Progenitor cell of endocrine pancreas (in vitro differentiated cells): ENCODE data around the gene TRPM3. TPM values are rescaled to one million over a fixed set of nuclear protein-coding genes. Genes with fewer than 3 reads are reported as not detected.

ENCODE experiments used
- DNase-seq: peaks from one replicate; pipeline ENCODE4 v3.0.0; 2021; ENCODE audit warnings: low spot score; ENCODE audit not compliant: unreplicated experiment
- H3K27ac Mint-ChIP-seq: 2 replicates; pipeline ENCODE4 v1.8.0; 2021; ENCODE audit warnings: mild to moderate bottlenecking, moderate library complexity, mixed read lengths
- H3K27me3 Mint-ChIP-seq: 2 replicates; pipeline ENCODE4 v1.8.0; 2021; ENCODE audit warnings: mixed read lengths
- H3K36me3 Mint-ChIP-seq: 2 replicates; pipeline ENCODE4 v1.8.0; 2022; ENCODE audit warnings: mixed read lengths; ENCODE audit not compliant: insufficient read depth
- H3K4me1 Mint-ChIP-seq: 2 replicates; pipeline ENCODE4 v1.8.0; 2021; ENCODE audit warnings: low read depth, mixed read lengths
- H3K4me3 Mint-ChIP-seq: 2 replicates; pipeline ENCODE4 v1.8.0; 2021; ENCODE audit warnings: low read depth, mild to moderate bottlenecking, moderate library complexity, mixed read lengths
- H3K9me3 Mint-ChIP-seq: 2 replicates; pipeline ENCODE4 v1.8.0; 2021; ENCODE audit warnings: low read depth, mixed read lengths
- CTCF ChIP-seq: fragments of 200-600 bp; sonication (generic); IDR thresholded peaks from one replicate; pipeline ENCODE4 v1.5.0; 2021; ENCODE audit warnings: antibody characterized with exemption, mild to moderate bottlenecking; ENCODE audit not compliant: unreplicated experiment
- total RNA-seq: library from RNA; stranded (reverse); gene quantifications from 2 replicates; pipeline ENCODE4 v1.2.1, GENCODE V29; 2021

Gene TRPM3
- total RNA-seq, 1 donor from 2014 or later, result 1.6 TPM

GRCh38 chr9:70510157-70510770, 611.2 kb downstream of the TRPM3 start:
- DNase-seq, result peak; percentile 17
- H3K9me3 Mint-ChIP-seq, result no peaks in the 10 kb centered on the region
- peak; percentile 60 for TF ChIP-seq CTCF
- no peak overlapping the region for H3K4me3 Mint-ChIP-seq
- H3K27me3 Mint-ChIP-seq, result no peaks in the 10 kb centered on the region
- no peak overlapping the region for H3K27ac Mint-ChIP-seq
- H3K4me1 Mint-ChIP-seq, result peaks cover 16% of the 10 kb centered on the region
- H3K36me3 Mint-ChIP-seq, result no peaks in the 10 kb centered on the region

GRCh38 chr9:70506159-70506558, 615.3 kb downstream of the TRPM3 start:
- Mint-ChIP-seq H3K27ac (no peak overlapping the region), H3K4me3 (no peak overlapping the region), H3K36me3 (no peaks in the 10 kb centered on the region), H3K4me1 (no peaks in the 10 kb centered on the region), H3K9me3 (no peaks in the 10 kb centered on the region), H3K27me3 (no peaks in the 10 kb centered on the region)
- DNase-seq, result no peak
- no peak for TF ChIP-seq CTCF

- no peak for DNase-seq
- no peaks in the 10 kb centered on the region for H3K4me1 Mint-ChIP-seq
- TF ChIP-seq CTCF, result no peak
- no peaks in the 10 kb centered on the region for H3K9me3 Mint-ChIP-seq
- H3K4me3 Mint-ChIP-seq, result no peak overlapping the region
- no peaks in the 10 kb centered on the region for H3K27me3 Mint-ChIP-seq
- H3K27ac Mint-ChIP-seq, result no peak overlapping the region
- no peaks in the 10 kb centered on the region for H3K36me3 Mint-ChIP-seq
These were observed 616.6 kb downstream of the TRPM3 start for GRCh38 chr9:70504834-70505233.

GRCh38 chr9:70502690-70503089, 618.7 kb downstream of the TRPM3 start:
- no peaks in the 10 kb centered on the region for H3K36me3 Mint-ChIP-seq
- peaks cover 3% of the 10 kb centered on the region for H3K27me3 Mint-ChIP-seq
- no peak for TF ChIP-seq CTCF
- H3K4me1 Mint-ChIP-seq, result no peaks in the 10 kb centered on the region
- H3K27ac Mint-ChIP-seq, result no peak overlapping the region
- DNase-seq, result no peak
- no peaks in the 10 kb centered on the region for H3K9me3 Mint-ChIP-seq
- H3K4me3 Mint-ChIP-seq, result no peak overlapping the region

- no peak for DNase-seq
- no peaks in the 10 kb centered on the region for H3K36me3 Mint-ChIP-seq
- TF ChIP-seq CTCF, result no peak
These were observed 620.6 kb downstream of the TRPM3 start for GRCh38 chr9:70500793-70501192.

More at GRCh38 chr9:70500793-70501192, 620.6 kb downstream of the TRPM3 start:
- Mint-ChIP-seq H3K9me3 (no peaks in the 10 kb centered on the region), H3K27me3 (peaks cover 4% of the 10 kb centered on the region), H3K4me3 (no peak overlapping the region), H3K4me1 (no peaks in the 10 kb centered on the region), H3K27ac (no peak overlapping the region)
